8988T (cell line): ENCODE results near the gene BBX.

Experiments
- DNase-seq: peaks from one replicate; pipeline ENCODE4 v3.0.0; 2011

The BBX gene

GRCh38 chr3:107660306-107660976 lies 137.7 kb downstream of the BBX start:
- no peak for DNase-seq

DNA sequence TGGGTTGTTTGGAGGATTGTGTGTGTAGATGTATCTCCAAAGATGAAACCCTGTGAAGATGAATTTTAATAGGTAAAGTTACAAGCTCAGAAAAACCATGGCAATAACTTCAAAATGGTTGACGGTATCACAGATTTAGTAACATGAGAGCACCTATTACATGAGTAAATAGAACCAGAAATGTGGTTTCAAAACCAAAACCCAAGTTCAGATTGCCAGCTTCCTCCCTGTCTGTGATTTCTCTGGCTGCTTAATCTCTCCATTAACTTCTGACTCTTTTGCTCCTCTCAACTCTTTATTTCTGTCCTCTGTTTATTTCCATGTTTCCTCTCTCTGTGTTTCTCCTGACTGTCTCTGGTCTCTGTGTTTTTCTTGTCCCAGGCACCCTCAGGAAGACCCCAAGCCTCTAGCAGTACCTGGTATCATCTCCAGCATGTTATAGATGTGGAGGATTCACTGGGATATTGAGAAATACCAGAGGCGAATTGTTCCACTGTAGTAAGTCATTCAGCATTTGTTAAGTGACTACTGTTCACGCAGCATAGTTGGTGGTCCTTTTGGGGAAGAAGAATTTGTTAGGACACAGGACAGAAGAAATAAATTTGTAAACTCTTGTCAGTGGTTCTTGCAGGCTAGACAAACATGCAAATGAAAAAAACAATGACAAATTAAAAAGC lies 138.8 kb downstream of the BBX start:
- DNase-seq: no peak

DNA sequence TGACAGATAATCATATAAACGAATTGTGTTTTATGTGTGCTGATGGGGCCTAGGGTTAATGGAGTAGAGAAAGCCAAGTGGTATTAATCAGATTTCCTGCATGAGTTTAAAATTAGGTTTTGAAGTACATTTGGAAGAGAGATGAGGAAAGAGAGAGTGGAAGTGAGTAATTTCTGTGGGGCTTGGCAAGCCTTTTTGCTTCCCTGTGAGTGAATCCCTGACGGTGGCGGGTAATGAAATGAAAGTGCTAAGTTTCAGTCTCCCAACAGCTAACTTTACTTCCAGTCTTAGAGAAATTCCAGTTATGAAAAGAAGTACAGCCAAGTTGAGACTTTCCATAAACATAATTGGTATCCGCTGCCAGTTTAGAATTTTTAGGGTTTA lies 139.4 kb downstream of the BBX start:
- DNase-seq: no peak

DNA sequence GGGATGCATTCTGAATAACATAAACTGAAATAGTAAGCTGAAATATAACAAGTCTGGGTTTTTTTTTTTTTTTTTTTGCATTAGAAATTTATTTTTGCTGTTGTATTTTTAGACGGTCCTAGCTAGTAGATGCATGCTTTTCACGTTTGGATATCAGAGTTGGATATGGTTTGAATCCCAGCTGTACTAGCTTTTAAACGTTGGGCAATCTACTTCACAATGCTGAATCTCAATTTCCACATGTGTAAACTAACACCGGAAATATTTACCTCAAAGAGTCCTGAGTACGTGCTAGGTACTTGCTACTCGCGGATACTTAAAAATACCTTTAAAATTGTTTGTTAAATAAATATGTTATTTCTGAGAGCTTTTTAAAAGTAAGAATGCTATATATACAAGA lies 139.8 kb downstream of the BBX start:
- DNase-seq: no peak

GRCh38 chr3:107663266-107663665 lies 140.5 kb downstream of the BBX start:
- no peak for DNase-seq

GRCh38 chr3:107664614-107665013 lies 141.9 kb downstream of the BBX start:
- DNase-seq: no peak

- DNase-seq: no peak
Observed at GRCh38 chr3:107665351-107665750, 142.6 kb downstream of the BBX start.

- DNase-seq: no peak
Observed at GRCh38 chr3:107666853-107667252, 144.1 kb downstream of the BBX start.

- no peak for DNase-seq
Observed at GRCh38 chr3:107668416-107668815, 145.7 kb downstream of the BBX start.

GRCh38 chr3:107668963-107669362 lies 146.2 kb downstream of the BBX start:
- DNase-seq: no peak

DNA sequence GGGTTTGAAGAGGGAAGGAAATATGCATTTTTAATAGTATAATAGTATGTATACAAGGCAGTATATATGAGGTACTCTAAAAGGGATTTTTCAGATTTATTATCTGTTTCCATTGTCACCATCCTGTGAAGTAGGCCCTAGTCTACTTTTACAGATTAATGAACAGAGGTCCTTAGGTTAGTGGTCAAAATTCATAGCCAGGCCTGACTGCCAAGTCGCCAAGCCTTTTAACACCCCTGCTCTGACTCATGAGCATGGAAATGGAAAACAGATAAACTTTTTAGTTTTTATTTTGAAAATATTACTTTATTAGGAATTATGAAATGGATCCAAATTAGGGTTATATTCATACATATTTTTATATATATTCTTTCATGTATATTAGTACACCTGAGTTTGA lies 146.9 kb downstream of the BBX start:
- no peak for DNase-seq

GRCh38 chr3:107670986-107671385 lies 148.2 kb downstream of the BBX start:
- DNase-seq: no peak

DNA sequence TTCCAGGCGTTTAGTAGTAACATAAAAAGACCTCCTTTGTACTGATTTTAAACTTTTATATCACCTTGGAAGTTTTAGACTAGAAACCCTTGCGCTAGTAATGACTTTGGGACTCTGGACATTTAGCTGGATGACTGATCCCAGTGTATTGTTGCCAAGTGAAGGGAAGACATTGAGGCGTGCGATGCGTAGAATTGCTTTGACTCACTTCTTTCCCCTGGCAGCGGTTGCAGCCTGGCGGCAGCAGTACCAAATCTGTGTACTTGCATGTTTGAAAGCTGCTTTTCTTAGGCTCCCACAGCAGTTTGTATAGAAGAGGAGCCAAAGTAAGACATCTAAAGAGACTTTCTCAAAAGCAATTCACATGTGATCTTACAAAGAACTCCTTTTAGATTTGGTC lies 151.6 kb downstream of the BBX start:
- no peak for DNase-seq

- DNase-seq: no peak
Observed at GRCh38 chr3:107675233-107675900, 152.6 kb downstream of the BBX start.

DNA sequence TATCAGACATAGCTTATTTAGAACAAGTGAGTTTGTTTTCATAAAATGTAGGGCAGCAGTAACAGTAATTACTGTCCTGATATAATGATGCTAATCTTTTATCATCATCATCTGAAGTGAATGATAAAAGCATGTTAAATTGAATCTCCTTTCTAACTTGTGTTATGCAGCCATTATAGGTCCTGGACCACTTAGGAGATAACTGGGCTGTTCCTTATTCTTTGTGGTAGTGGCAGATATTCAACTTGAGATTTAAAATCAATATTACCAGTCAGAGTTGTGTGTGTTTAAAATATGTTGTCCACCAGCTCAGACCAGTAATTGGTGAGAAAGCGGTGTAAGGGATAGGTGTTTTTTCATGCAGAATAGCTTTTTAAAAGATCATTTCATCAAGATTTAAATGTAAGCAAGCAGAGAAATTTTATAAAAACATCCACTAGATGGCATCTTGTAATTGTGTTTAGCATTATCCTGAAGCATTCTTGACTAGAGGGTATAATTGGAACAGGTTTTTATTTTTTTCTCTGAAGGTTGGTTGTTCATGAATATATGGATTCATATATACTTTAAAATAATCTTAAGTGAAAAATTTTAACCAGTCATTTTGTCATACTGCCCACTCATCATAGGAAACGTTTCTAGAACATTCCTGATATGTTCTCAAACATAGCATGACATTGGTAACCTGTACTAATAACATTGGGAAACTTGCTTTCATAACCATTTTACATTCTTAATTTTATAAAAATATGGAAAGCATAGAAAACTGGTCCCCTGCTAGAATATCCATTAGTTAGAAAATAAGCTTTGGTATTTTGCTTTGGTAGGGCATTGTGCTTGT lies 153.9 kb downstream of the BBX start:
- no peak for DNase-seq

- no peak for DNase-seq
Observed at GRCh38 chr3:107679921-107680320, 157.2 kb downstream of the BBX start.

DNA sequence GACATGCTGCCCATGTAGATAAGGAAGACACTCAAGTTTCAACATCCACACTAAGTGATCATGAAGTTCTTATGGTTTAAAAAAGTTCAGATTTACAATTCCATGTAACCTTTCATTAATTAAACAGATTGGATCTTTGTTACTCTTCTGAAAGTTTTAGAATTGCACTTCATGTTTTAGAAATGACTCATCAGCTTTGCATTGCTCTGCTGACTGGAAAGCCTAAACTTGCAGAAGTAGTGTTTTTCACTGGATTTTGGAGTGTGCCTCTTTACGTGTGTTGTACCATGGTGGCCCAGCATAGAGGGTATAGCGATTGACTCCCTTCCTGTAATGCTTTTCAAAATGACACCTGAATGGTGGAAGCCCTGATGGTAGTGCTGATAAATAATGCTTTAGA lies 157.9 kb downstream of the BBX start:
- no peak for DNase-seq

- no peak for DNase-seq
Observed at GRCh38 chr3:107681396-107681795, 158.6 kb downstream of the BBX start.

DNA sequence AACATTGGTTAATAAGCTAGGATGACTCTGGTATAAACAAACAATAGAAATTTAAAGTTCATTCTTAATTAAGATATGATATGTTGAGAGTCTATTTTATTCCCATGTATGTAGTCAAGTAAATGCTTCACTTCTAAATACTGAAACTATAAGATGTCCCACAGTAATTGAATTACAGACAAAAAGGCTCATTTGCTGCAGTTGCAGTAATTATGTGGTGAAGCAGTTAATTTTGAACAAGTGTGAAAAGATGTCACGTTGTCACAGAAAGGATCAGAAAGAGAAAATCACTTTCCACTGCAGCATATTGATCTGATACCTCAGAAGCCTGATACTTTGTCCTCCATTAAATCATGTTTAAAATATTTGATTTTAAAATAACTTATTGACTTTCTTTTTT lies 159.8 kb downstream of the BBX start:
- DNase-seq: no peak

DNA sequence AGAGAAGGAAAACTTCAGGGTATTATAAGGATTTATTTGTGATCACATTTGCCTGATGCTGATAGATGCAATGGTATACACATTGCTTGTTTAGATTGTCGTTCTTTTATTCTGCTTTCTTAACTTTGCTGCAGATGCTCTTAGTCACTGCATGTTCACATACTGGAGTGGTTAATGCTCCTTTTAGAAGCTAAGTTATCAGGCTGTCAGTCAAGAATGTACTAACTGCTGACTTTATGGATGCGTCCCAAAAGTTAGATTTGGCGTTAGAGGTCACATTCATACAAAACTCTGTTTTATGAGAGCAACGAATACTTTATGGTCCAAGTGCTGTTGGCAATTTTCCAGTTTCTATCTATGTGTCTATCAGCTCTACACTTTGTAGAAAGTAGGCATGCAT lies 160.7 kb downstream of the BBX start:
- DNase-seq: no peak

DNA sequence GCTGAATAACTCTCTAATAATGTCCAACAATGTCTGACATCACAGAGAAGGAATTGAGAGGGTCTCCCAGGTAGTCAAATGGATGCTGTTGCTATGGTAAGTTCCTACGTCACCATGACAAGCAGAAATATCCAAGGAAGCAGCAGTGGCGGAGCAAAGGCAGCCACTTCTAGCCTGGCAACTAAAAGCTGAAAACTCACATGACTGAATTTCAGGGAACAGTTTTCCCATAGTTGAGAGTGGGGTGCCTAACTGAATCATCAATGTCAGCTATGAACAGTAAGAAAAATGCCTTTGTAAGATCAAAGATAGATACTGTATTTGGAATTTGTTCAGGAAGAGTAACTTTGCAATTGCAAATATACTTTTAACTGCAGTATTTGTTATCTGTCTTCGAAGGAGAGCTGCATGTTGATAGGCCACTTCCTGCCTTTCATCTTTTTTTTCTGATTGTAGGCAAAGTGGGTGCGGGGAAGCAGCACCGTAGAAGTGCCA lies 161.7 kb downstream of the BBX start:
- DNase-seq: no peak

- DNase-seq: no peak
Observed at GRCh38 chr3:107685383-107685782, 162.6 kb downstream of the BBX start.

- no peak for DNase-seq
Observed at GRCh38 chr3:107687056-107687581, 164.4 kb downstream of the BBX start.
